Ureter (tissue), 1 donor: ENCODE data around the gene RNU1-2. TPM values are rescaled to one million over a fixed set of nuclear protein-coding genes. Genes with fewer than 3 reads are reported as not detected.
A peak's percentile ranks its signal among the peaks of the same experiment; 100 is the strongest.
"Not testable (repeated sequence)": the region's sequence is repeated elsewhere in the genome, so short reads cannot be mapped to it uniquely, and the experiment has no call there.

Source experiments
- DNase-seq: peaks from one replicate; pipeline ENCODE4 v3.0.0-alpha.2; 2020; ENCODE audit warnings: low spot score
- total RNA-seq: library from RNA; stranded (reverse); gene quantifications from one replicate; pipeline ENCODE4 v1.2.4, GENCODE V29; 2023
- donor health status: DM: yes; HTN: yes; CAD: no.

RNU1-2 gene
- total RNA-seq, 1 donor from 2014 or later, result 1,626 TPM

GRCh38 chr1:16888860-16889816 lies 6.6 kb upstream of the RNU1-2 start:
- DNase-seq, result peak; percentile 89

GRCh38 chr1:16890539-16891021 lies 5.2 kb upstream of the RNU1-2 start:
- peak; percentile 42 for DNase-seq

GRCh38 chr1:16891057-16891456 lies 4.7 kb upstream of the RNU1-2 start:
- DNase-seq, result not testable (repeated sequence)

GRCh38 chr1:16892978-16893525 lies 2.7 kb upstream of the RNU1-2 start:
- not testable (repeated sequence) for DNase-seq

DNA sequence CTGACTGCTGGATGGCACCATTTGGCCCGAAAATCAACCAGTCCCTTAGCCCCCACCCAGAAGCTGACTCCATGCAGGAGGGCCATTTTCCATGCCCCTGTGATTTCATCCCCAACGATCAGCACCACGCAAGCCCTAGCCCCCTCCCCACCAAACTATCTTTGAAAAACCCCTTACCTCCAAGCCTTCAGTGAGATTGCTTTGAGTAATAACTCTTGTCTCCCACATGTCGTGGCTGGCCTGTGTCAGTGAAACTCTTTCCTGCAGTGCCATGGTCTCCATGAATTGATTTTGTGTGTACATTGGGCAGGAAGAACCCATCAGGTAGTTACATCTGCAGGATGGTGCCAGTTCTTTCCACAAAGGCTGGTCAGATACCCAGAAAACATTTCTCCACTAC lies 2.0 kb upstream of the RNU1-2 start:
- not testable (repeated sequence) for DNase-seq

GRCh38 chr1:16894338-16894737 lies 1.4 kb upstream of the RNU1-2 start:
- not testable (repeated sequence) for DNase-seq

DNA sequence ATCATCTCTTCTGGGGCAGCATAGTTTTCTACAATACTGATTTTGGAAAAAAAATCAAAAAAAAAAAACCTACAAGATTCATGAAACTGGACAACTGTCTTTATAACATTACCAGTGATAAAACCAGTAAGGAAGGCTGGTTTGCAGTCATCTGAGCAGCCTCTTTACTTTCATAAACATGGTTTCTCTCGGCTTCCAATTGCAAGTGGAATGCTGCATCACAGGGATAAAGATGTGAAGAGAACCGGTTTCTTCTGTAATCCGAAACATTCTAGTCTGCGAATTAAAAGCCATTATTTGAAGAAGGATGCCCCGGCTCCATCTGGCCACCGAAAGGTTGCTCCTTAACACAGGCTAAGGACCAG lies 565 bp upstream of the RNU1-2 start:
- DNase-seq, result not testable (repeated sequence)

GRCh38 chr1:16896316-16897055 lies 706 bp downstream of the RNU1-2 start:
- not testable (repeated sequence) for DNase-seq

DNA sequence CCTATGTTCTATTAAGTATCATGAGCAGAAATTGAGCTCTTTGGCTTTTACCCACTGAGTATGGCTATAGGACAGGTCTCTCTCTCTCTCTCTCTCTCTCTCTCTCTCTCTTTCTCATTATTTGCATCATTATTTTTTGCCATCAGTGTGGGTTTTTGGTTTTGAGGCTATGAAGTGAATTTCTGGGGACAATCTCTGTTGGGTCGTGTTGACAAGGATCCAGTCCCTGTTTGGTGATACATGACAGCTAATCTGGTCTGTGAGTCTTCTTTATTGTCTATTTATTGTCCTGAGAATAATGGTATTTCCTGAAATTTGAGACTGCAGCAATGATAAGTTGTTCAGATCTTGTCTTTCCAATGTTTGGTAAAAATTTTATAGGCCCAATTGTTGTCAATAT lies 1.9 kb downstream of the RNU1-2 start:
- DNase-seq, result not testable (repeated sequence)

- DNase-seq, result not testable (repeated sequence)
Observed at GRCh38 chr1:16898298-16898697, 2.5 kb downstream of the RNU1-2 start.

DNA sequence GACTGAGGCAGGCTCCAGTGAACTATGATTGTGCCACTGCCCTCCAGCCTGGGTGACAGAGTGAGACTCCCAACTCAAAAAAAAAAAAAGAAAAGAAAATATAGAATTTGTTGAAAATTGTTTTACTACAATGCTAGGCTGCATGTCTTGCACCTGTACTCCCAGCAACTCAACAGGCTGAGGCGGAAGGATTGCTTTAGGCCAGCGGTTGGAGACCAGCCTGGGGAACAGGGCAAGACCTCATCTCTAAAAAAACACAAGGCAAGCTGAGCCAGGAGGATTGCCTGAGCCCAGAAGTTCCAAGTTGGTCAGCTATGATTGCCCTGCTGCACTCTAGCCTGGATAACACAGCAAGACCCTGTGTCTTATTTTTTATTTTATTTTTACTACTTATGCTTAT lies 3.2 kb downstream of the RNU1-2 start:
- not testable (repeated sequence) for DNase-seq

DNA sequence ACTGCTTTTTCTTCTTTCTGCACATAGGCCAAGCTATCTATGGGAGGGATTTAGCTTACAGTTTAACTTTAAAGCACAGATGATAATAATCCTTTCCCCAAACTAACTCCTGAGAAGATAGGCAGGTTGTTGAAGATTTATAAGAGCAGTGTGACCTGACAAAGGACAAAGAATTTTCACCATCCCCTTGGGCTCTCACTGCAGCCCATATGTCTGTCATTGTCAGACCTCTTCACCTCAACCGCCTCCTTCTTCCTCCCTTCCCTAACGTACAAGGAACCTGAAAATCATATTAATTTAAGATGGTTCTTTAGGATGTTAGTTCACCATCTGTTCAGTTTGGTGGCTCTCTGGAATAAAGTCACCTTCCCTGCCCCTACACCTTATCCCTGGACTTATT lies 5.0 kb downstream of the RNU1-2 start:
- DNase-seq, result no peak

DNA sequence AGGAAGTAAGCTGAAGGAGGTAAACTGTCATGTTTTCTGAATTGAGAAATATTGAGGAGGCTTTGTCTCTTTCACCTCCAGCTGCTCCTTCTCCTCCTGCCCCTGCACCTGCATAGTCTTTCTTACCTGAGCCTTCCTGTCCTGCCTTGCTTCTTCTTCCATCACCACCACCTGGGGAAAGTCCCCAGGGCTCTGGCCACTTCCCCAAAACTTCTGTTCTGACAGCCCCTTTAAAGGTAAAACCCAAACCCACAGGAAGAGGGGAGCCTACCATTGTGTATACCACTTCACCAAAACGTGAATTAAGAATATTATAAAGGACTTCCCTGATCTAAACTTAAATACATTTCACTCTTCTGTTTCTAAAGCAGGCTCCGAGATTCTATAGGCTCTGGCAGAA lies 5.6 kb downstream of the RNU1-2 start:
- not testable (repeated sequence) for DNase-seq

DNA sequence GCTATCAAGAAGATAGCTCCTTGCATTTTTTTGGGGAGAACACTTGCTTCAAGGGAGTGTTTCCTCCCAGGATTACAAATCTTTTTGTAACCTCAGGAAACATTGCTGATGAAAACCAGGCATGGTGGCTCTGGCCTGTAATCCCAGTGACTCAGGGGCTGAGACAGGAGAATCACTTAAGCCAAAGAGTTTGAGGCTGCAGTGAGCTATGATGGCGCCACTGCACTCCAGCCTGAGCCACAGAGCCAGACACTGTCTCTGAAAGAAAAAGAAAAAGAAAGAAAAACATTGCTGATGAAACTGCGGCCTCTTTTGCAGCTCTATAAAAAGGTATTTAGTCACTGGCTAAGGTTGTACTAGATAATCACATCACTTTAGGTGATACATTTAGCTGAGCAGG lies 7.3 kb downstream of the RNU1-2 start:
- peak; percentile 37 for DNase-seq

GRCh38 chr1:16903458-16903796 lies 7.6 kb downstream of the RNU1-2 start:
- no peak for DNase-seq

- DNase-seq, result peak; percentile 100
Observed at GRCh38 chr1:16904560-16905109, 8.9 kb downstream of the RNU1-2 start.

- no peak for DNase-seq
Observed at GRCh38 chr1:16905110-16905867, 9.5 kb downstream of the RNU1-2 start.

GRCh38 chr1:16905868-16906702 lies 10.3 kb downstream of the RNU1-2 start:
- DNase-seq, result no peak

DNA sequence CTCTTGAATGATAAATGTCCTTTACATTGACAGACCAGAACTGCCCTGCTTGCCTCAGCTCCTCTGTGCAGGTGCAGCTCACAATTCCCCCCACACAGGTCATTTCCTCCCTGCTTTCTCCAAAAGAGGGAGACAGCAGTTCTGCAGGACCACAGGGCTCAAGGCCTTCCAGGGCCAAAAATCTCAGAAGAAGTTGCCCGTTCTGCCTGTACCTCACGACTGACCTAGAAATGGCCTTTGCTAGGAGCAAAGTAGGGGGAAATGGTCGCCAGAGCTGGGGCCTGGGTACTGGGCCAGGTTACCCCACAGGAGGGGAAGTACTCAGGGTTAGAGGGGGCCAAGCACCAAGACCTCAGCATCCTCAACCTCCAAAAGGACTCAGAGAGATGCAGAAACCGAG lies 11.1 kb downstream of the RNU1-2 start:
- DNase-seq, result no peak
